AG04449 (cell line): ENCODE data around the gene HOXB4.

Experiments
- CTCF ChIA-PET: fragments of 350-600 bp; formaldehyde crosslinking; extraction: SDS; loops from one replicate; lab custom pipeline; 2021; ENCODE audit warnings: antibody characterized with exemption; lab: Yijun Ruan, JAX
- POLR2A ChIA-PET: fragments of 400-600, 350-600 bp; formaldehyde crosslinking; extraction: SDS; loops from one replicate; lab custom pipeline; 2020; ENCODE audit warnings: antibody characterized with exemption, inconsistent platforms; lab: Yijun Ruan, JAX
- DNase-seq: peaks from one replicate; pipeline ENCODE4 v3.0.0-alpha.2; 2010; ENCODE audit warnings: low read depth, low spot score
- H3K4me3 ChIP-seq: 2 replicates; pipeline ENCODE4 v1.5.1; 2011; ENCODE audit warnings: low read depth, mild to moderate bottlenecking, control low read depth, low read length
- CTCF ChIP-seq: IDR thresholded peaks from one replicate; pipeline ENCODE4 v1.5.1; 2011; ENCODE audit warnings: mild to moderate bottlenecking, moderate library complexity, low read length, control low read depth, inconsistent platforms; ENCODE audit not compliant: insufficient read depth; ENCODE audit errors: missing control alignments

HOXB4 gene

GRCh38 chr17:48577946-48578615 is at the start of gene HOXB4:
TSS of gene HOXB4 (minus strand) at chr17:48578350. CDS start at chr17:48578319, 31 bp downstream.
- POLR2A ChIA-PET, result interaction anchor here (0.5 to 2.8 kb wide), 6 partner anchors 9 to 92 kb away, joined by 3 to 16 read pairs (median 5); no protein-coding TSS in a partner anchor
- no peak for TF ChIP-seq CTCF
- peak within 1 kb of the TSS; percentile 78 for H3K4me3 ChIP-seq
- CTCF ChIA-PET, result interaction anchor here (0.9 to 2.8 kb wide), 4 partner anchors 10 to 85 kb away, joined by 3 to 13 read pairs (median 4); no protein-coding TSS in a partner anchor
- no peak for DNase-seq

- ChIA-PET POLR2A (no interaction called here), CTCF (interaction anchor here (1.5 to 2.9 kb wide), 4 partner anchors 9 to 319 kb away, joined by 3 to 22 read pairs (median 12); no protein-coding TSS in a partner anchor)
- no peak overlapping the region for H3K4me3 ChIP-seq
- no peak for DNase-seq
- TF ChIP-seq CTCF, result no peak
Measured at GRCh38 chr17:48627118-48627597, 49.0 kb upstream of the HOXB4 start.

GRCh38 chr17:48626245-48627117 is 48.3 kb upstream of the HOXB4 start, which contains the start of gene HOXB9:
TSS of gene HOXB9 (minus strand) at chr17:48626358. CDS start at chr17:48626269, 89 bp downstream.
- no peak for DNase-seq
- TF ChIP-seq CTCF, result no peak
- POLR2A ChIA-PET, result interaction anchor here (1.1 kb wide), 1 partner anchor 39 kb away, joined by 3 read pairs; no protein-coding TSS in a partner anchor
- H3K4me3 ChIP-seq, result peak within 1 kb of the TSS; percentile 51
- CTCF ChIA-PET, result interaction anchor here (0.9 to 2.9 kb wide), 9 partner anchors 8 to 318 kb away, joined by 3 to 22 read pairs (median 4); no protein-coding TSS in a partner anchor

- POLR2A ChIA-PET, result interaction anchor here (0.5 to 1.1 kb wide), 2 partner anchors 38 to 45 kb away, joined by 3 to 4 read pairs; no protein-coding TSS in a partner anchor
- TF ChIP-seq CTCF, result no peak
- peak overlapping the region; percentile 51 for H3K4me3 ChIP-seq
- CTCF ChIA-PET, result interaction anchor here (0.8 to 2.9 kb wide), 10 partner anchors 7 to 318 kb away, joined by 3 to 22 read pairs (median 4); no protein-coding TSS in a partner anchor
- no peak for DNase-seq
Measured at GRCh38 chr17:48625495-48626244, 47.5 kb upstream of the HOXB4 start.

GRCh38 chr17:48624544-48625494 is 46.7 kb upstream of the HOXB4 start:
- DNase-seq, result no peak
- POLR2A ChIA-PET, result interaction anchor here (0.5 to 1.1 kb wide), 3 partner anchors 11 to 44 kb away, joined by 3 to 4 read pairs (median 3); no protein-coding TSS in a partner anchor
- TF ChIP-seq CTCF, result no peak
- CTCF ChIA-PET, result interaction anchor here (0.8 to 12.1 kb wide), 14 partner anchors 8 to 365 kb away, joined by 3 to 185 read pairs (median 7); partner anchors contain the start of gene HOXB8
- H3K4me3 ChIP-seq, result peak overlapping the region; percentile 51
